ENCODE data around the gene SGK1. TPM values are rescaled to one million over a fixed set of nuclear protein-coding genes. Genes with fewer than 3 reads are reported as not detected.
A peak's percentile ranks its signal among the peaks of the same experiment; 100 is the strongest.

Gene SGK1
- total and polyA plus RNA-seq, 7 experiments from 2014 or later: 6.9 to 443 (median 21.3) TPM

GRCh38 chr6:134310817-134311216 lies 7.1 kb downstream of the SGK1 start:
- peak overlapping the region in 1 of 9 donors; percentile 27 for H3K27ac Mint-ChIP-seq
- DNase-seq: no peak
- intact Hi-C loops (cut with micrococcal nuclease): loop anchor here in 1 of 2 donors (10.0 kb wide), 1 partner anchor 334 kb away; no protein-coding TSS in a partner anchor
- peaks cover 0 to 25% (median 0%) of the 10 kb centered on the region in 5 donors for H3K27me3 Mint-ChIP-seq
- ChIA-PET CTCF (no interaction called here), POLR2A (no interaction called here)
- H3K27ac ChIP-seq (ENCODE audit: low read depth, low read length): no peak overlapping the region
- no peaks in the 10 kb centered on the region for H3K9me3 ChIP-seq (ENCODE audit: control insufficient read depth in 2 of 3, low read length in 3 of 3)
- H3K27me3 ChIP-seq (ENCODE audit: control insufficient read depth in 2 of 2, insufficient read depth in 2 of 2, low read length in 2 of 2): no peaks in the 10 kb centered on the region
- no peaks in the 10 kb centered on the region for H3K9me3 Mint-ChIP-seq
- peaks cover 0 to 5% (median 0%) of the 10 kb centered on the region in 5 donors for H3K36me3 Mint-ChIP-seq
- H3K4me3 Mint-ChIP-seq: no peak overlapping the region
- H3K36me3 ChIP-seq (ENCODE audit: control insufficient read depth in 2 of 3, insufficient read depth in 3 of 3, low read length in 3 of 3): no peaks in the 10 kb centered on the region
- ATAC-seq: no peak
- H3K4me1 ChIP-seq (ENCODE audit: control insufficient read depth in 2 of 2, insufficient read depth in 2 of 2, low read length in 2 of 2): no peaks in the 10 kb centered on the region
- peaks cover 0 to 39% (median 13%) of the 10 kb centered on the region in 7 donors for H3K4me1 Mint-ChIP-seq
- no peak overlapping the region for H3K4me3 ChIP-seq (ENCODE audit: low read length)

DNA sequence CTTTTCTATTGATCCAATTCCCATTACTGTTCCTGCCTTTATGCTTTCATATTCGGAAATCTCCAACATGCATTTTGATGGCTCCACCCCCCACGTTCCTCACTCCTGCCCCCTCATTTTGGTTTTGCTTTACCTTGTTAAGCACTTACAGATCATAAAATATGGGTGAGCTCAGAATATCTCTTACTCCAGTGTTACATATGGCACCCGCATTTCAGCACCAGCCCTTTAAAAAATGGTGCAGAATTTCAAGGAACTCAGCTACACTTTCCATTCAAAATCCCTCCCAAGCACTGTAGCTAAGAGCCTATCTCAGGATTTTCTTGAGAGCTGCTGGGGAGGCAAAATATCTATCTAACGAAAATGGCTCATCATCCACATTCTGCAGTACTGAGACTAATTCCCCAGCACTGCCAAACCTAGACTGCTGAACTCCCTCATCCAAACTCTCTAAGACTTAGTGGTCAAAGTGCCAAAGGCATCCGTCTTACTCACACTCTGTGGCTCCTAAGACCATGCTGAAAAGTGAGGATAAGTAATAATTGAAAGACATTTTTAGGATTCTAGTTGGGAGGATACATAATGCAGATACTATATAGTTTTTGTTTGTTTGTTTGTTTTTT lies 7.8 kb downstream of the SGK1 start:
- no peak for DNase-seq
- H3K4me1 ChIP-seq (ENCODE audit: control insufficient read depth in 2 of 2, insufficient read depth in 2 of 2, low read length in 2 of 2): no peaks in the 10 kb centered on the region
- CTCF ChIA-PET: no interaction called here
- Mint-ChIP-seq H3K9me3 (no peaks in the 10 kb centered on the region), H3K27ac (peak overlapping the region in 1 of 9 donors; percentile 2), H3K4me1 (peaks cover 0 to 37% (median 14%) of the 10 kb centered on the region in 7 donors), H3K36me3 (peaks cover 0 to 5% (median 0%) of the 10 kb centered on the region in 5 donors), H3K27me3 (peaks cover 0 to 24% (median 0%) of the 10 kb centered on the region in 5 donors), H3K4me3 (no peak overlapping the region)
- no peak overlapping the region for H3K4me3 ChIP-seq (ENCODE audit: low read length)
- H3K27me3 ChIP-seq (ENCODE audit: control insufficient read depth in 2 of 2, insufficient read depth in 2 of 2, low read length in 2 of 2): no peaks in the 10 kb centered on the region
- no peaks in the 10 kb centered on the region for H3K36me3 ChIP-seq (ENCODE audit: control insufficient read depth in 2 of 3, insufficient read depth in 3 of 3, low read length in 3 of 3)
- no peak overlapping the region for H3K27ac ChIP-seq (ENCODE audit: low read depth, low read length)
- intact Hi-C loops (cut with micrococcal nuclease): loop anchor here in 1 of 2 donors (10.0 kb wide), 1 partner anchor 335 kb away; no protein-coding TSS in a partner anchor
- POLR2A ChIA-PET: no interaction called here
- ATAC-seq: no peak
- H3K9me3 ChIP-seq (ENCODE audit: control insufficient read depth in 2 of 3, low read length in 3 of 3): no peaks in the 10 kb centered on the region

DNA sequence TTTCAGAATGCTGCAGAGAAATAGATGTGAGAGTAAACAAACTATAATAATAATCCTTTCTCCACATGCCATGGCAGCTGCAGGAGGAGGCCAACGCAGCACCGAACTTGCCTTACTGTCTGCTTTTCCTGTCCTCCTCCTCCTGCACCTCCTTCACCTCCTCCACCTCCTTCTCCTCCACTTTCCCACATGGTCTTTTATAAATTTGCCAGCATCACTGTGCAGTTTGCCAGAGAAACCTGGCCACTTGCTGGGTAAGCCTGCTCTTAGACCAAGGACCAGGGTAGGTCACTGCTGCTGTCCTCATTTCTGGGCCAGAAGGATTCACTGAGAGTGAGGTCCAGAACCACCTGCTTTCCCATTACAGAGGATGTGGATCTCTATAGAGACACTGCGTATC lies 8.7 kb downstream of the SGK1 start:
- H3K4me1 ChIP-seq (ENCODE audit: control insufficient read depth in 2 of 2, insufficient read depth in 2 of 2, low read length in 2 of 2): no peaks in the 10 kb centered on the region
- no peaks in the 10 kb centered on the region for H3K27me3 ChIP-seq (ENCODE audit: control insufficient read depth in 2 of 2, insufficient read depth in 2 of 2, low read length in 2 of 2)
- Mint-ChIP-seq H3K27ac (peak overlapping the region in 1 of 9 donors; percentile 57), H3K9me3 (no peaks in the 10 kb centered on the region), H3K36me3 (peaks cover 0 to 5% (median 0%) of the 10 kb centered on the region in 5 donors), H3K4me3 (no peak overlapping the region), H3K27me3 (peaks cover 0 to 20% (median 0%) of the 10 kb centered on the region in 5 donors), H3K4me1 (peaks cover 0 to 44% (median 20%) of the 10 kb centered on the region in 7 donors)
- no peak overlapping the region for H3K4me3 ChIP-seq (ENCODE audit: low read length)
- no peaks in the 10 kb centered on the region for H3K36me3 ChIP-seq (ENCODE audit: control insufficient read depth in 2 of 3, insufficient read depth in 3 of 3, low read length in 3 of 3)
- ChIA-PET POLR2A (no interaction called here), CTCF (interaction anchor here (1.4 kb wide), 1 partner anchor 37 kb away, joined by 4 read pairs; no protein-coding TSS in a partner anchor)
- no peaks in the 10 kb centered on the region for H3K9me3 ChIP-seq (ENCODE audit: control insufficient read depth in 2 of 3, low read length in 3 of 3)
- no peak for DNase-seq
- intact Hi-C loops (cut with micrococcal nuclease): no loop called here
- ATAC-seq: no peak
- H3K27ac ChIP-seq (ENCODE audit: low read depth, low read length): no peak overlapping the region

- Histone ChIP-seq H3K4me1 (ENCODE audit: control insufficient read depth in 2 of 2, insufficient read depth in 2 of 2, low read length in 2 of 2) (no peaks in the 10 kb centered on the region), H3K36me3 (ENCODE audit: control insufficient read depth in 2 of 3, insufficient read depth in 3 of 3, low read length in 3 of 3) (no peaks in the 10 kb centered on the region), H3K9me3 (ENCODE audit: control insufficient read depth in 2 of 3, low read length in 3 of 3) (no peaks in the 10 kb centered on the region), H3K27ac (ENCODE audit: low read depth, low read length) (no peak overlapping the region), H3K27me3 (ENCODE audit: control insufficient read depth in 2 of 2, insufficient read depth in 2 of 2, low read length in 2 of 2) (no peaks in the 10 kb centered on the region), H3K4me3 (ENCODE audit: low read length) (no peak overlapping the region)
- Mint-ChIP-seq H3K9me3 (no peaks in the 10 kb centered on the region), H3K27me3 (peaks cover 0 to 15% (median 0%) of the 10 kb centered on the region in 5 donors), H3K27ac (no peak overlapping the region), H3K36me3 (peaks cover 0 to 5% (median 0%) of the 10 kb centered on the region in 5 donors), H3K4me1 (peaks cover 0 to 43% (median 18%) of the 10 kb centered on the region in 7 donors), H3K4me3 (no peak overlapping the region)
- ChIA-PET CTCF (interaction anchor here (1.4 kb wide), 1 partner anchor 36 kb away, joined by 4 read pairs; no protein-coding TSS in a partner anchor), POLR2A (no interaction called here)
- ATAC-seq (no peak), DNase-seq (no peak)
- intact Hi-C loops (cut with micrococcal nuclease): no loop called here
These were observed 9.1 kb downstream of the SGK1 start for GRCh38 chr6:134308800-134309199.

DNA sequence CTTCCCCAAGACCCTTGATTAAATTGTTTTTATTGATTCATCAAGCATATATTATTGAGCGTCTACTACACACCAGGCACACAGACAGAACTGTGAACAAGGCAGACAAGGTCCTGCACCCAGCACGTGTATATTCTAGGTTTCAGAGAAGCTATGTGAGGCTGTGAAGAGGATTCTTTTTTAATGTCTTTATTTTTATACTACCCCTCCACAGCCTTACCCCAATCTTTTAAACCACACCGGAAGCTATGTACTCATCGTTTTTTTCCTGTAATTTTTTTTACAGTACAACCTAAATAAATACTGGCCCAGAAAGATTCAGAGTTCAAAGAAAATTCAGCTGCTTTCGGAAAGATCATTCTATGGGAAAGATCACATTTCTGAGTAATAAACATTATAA lies 10.0 kb downstream of the SGK1 start:
- ChIA-PET POLR2A (interaction anchor here (0.5 kb wide), 1 partner anchor 289 kb away, joined by 3 read pairs; no protein-coding TSS in a partner anchor), CTCF (interaction anchor here (0.5 to 1.4 kb wide), 2 partner anchors 30 to 36 kb away, joined by 3 to 4 read pairs; no protein-coding TSS in a partner anchor)
- Mint-ChIP-seq H3K4me1 (peaks cover 0 to 33% (median 12%) of the 10 kb centered on the region in 7 donors), H3K36me3 (peaks cover 0 to 2% (median 0%) of the 10 kb centered on the region in 5 donors), H3K9me3 (no peaks in the 10 kb centered on the region), H3K27me3 (peaks cover 0 to 6% (median 0%) of the 10 kb centered on the region in 5 donors), H3K4me3 (peak overlapping the region in 3 of 10 donors; percentile 10 to 34 (median 24)), H3K27ac (peak overlapping the region in 4 of 9 donors; percentile 10 to 40 (median 20))
- DNase-seq: no peak
- Histone ChIP-seq H3K9me3 (ENCODE audit: control insufficient read depth in 2 of 3, low read length in 3 of 3) (no peaks in the 10 kb centered on the region), H3K4me1 (ENCODE audit: control insufficient read depth in 2 of 2, insufficient read depth in 2 of 2, low read length in 2 of 2) (no peaks in the 10 kb centered on the region), H3K36me3 (ENCODE audit: control insufficient read depth in 2 of 3, insufficient read depth in 3 of 3, low read length in 3 of 3) (no peaks in the 10 kb centered on the region), H3K27ac (ENCODE audit: low read depth, low read length) (no peak overlapping the region), H3K27me3 (ENCODE audit: control insufficient read depth in 2 of 2, insufficient read depth in 2 of 2, low read length in 2 of 2) (no peaks in the 10 kb centered on the region), H3K4me3 (ENCODE audit: low read length) (no peak overlapping the region)
- ATAC-seq: no peak
- intact Hi-C loops (cut with micrococcal nuclease): no loop called here

DNA sequence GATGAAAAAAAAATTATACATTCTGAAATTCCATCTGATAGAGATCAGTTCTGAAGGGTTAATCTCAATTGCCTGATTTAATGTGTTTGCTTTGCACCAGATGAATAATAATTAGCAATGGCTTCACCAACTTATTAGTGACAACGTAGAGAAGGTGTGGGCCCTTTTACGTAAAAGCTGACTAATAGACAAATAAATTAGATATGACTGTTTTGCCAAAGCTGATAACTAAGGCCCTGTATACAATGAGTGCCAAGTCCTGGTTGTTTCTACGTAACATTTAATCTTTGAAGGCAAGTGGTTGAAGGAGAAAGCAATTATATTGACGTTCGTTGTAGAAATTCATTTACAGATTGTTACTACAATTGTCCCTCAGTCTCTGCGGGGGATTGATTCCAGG lies 10.8 kb downstream of the SGK1 start:
- Mint-ChIP-seq H3K9me3 (peaks cover 0 to 3% (median 0%) of the 10 kb centered on the region in 11 donors), H3K4me3 (no peak overlapping the region), H3K27ac (peak overlapping the region in 1 of 9 donors; percentile 20), H3K36me3 (peaks cover 0 to 1% (median 0%) of the 10 kb centered on the region in 5 donors), H3K4me1 (peaks cover 0 to 34% (median 12%) of the 10 kb centered on the region in 7 donors), H3K27me3 (peaks cover 0 to 4% (median 0%) of the 10 kb centered on the region in 5 donors)
- Histone ChIP-seq H3K36me3 (ENCODE audit: control insufficient read depth in 2 of 3, insufficient read depth in 3 of 3, low read length in 3 of 3) (no peaks in the 10 kb centered on the region), H3K4me1 (ENCODE audit: control insufficient read depth in 2 of 2, insufficient read depth in 2 of 2, low read length in 2 of 2) (no peaks in the 10 kb centered on the region), H3K4me3 (ENCODE audit: low read length) (no peak overlapping the region), H3K27ac (ENCODE audit: low read depth, low read length) (no peak overlapping the region), H3K27me3 (ENCODE audit: control insufficient read depth in 2 of 2, insufficient read depth in 2 of 2, low read length in 2 of 2) (no peaks in the 10 kb centered on the region), H3K9me3 (ENCODE audit: control insufficient read depth in 2 of 3, low read length in 3 of 3) (no peaks in the 10 kb centered on the region)
- intact Hi-C loops (cut with micrococcal nuclease): no loop called here
- DNase-seq (no peak), ATAC-seq (no peak)
- CTCF ChIA-PET: interaction anchor here (0.6 kb wide), 1 partner anchor 113 kb away, joined by 4 read pairs; no protein-coding TSS in a partner anchor
- POLR2A ChIA-PET: interaction anchor here (0.6 to 1.4 kb wide), 4 partner anchors 11 to 1101 kb away, joined by 3 to 7 read pairs (median 3); partner anchors contain the start of gene SGK1
